Calu3 (cell line): ENCODE results near the gene HOXC10. TPM values are rescaled to one million over a fixed set of nuclear protein-coding genes. Genes with fewer than 3 reads are reported as not detected.

Experiments
- BruUV-seq: library from RNA; stranded (reverse); fragments of 400-500 nt; replicated peaks from 2 replicates; lab custom pipeline; 2021; lab: Mats Ljungman, UMichigan
- CTCF ChIA-PET: fragments of 300-600 bp; sonication (Branson Sonifier 250); formaldehyde crosslinking; loops from one replicate; lab custom pipeline; 2022; ENCODE audit warnings: antibody characterized with exemption; lab: Charles Lee
- DNase-seq: peaks from one replicate; pipeline ENCODE4 v3.0.0; 2022
- H3K27ac Mint-ChIP-seq: one replicate; pipeline ENCODE4 v1.8.0; 2022; ENCODE audit warnings: mixed read lengths; ENCODE audit not compliant: unreplicated experiment
- H3K27me3 Mint-ChIP-seq: one replicate; pipeline ENCODE4 v1.8.0; 2022; ENCODE audit warnings: mixed read lengths; ENCODE audit not compliant: unreplicated experiment
- H3K36me3 Mint-ChIP-seq: one replicate; pipeline ENCODE4 v1.8.0; 2022; ENCODE audit warnings: mild to moderate bottlenecking, moderate library complexity, mixed read lengths; ENCODE audit not compliant: insufficient read depth, unreplicated experiment
- H3K4me1 Mint-ChIP-seq: one replicate; pipeline ENCODE4 v1.8.0; 2022; ENCODE audit warnings: mild to moderate bottlenecking, low read depth, mixed read lengths; ENCODE audit not compliant: unreplicated experiment
- H3K4me3 Mint-ChIP-seq: one replicate; pipeline ENCODE4 v1.8.0; 2022; ENCODE audit warnings: mild to moderate bottlenecking, low read depth, moderate library complexity, mixed read lengths; ENCODE audit not compliant: unreplicated experiment
- H3K9me3 Mint-ChIP-seq: one replicate; pipeline ENCODE4 v1.8.0; 2022; ENCODE audit warnings: low read depth, mixed read lengths; ENCODE audit not compliant: unreplicated experiment
- intact Hi-C: fragments of 100-400 bp; cut with micrococcal nuclease; formaldehyde crosslinking; loops from one replicate; pipeline ENCODE4 v1.10.0; 2022; ENCODE audit not compliant: unreplicated experiment
- total RNA-seq: library from RNA; stranded (reverse); gene quantifications from 2 replicates; pipeline ENCODE4 v1.2.3, GENCODE V29; 2022
- TF ChIP-seq, protein P1 (sequence below): fragments of 200-600 bp; IDR thresholded peaks from one replicate; pipeline ENCODE4 v1.8.0; 2022; ENCODE audit warnings: antibody characterized with exemption; ENCODE audit not compliant: unreplicated experiment

The HOXC10 gene
- total RNA-seq, 1 experiment from 2014 or later, result 0.71 TPM

DNA sequence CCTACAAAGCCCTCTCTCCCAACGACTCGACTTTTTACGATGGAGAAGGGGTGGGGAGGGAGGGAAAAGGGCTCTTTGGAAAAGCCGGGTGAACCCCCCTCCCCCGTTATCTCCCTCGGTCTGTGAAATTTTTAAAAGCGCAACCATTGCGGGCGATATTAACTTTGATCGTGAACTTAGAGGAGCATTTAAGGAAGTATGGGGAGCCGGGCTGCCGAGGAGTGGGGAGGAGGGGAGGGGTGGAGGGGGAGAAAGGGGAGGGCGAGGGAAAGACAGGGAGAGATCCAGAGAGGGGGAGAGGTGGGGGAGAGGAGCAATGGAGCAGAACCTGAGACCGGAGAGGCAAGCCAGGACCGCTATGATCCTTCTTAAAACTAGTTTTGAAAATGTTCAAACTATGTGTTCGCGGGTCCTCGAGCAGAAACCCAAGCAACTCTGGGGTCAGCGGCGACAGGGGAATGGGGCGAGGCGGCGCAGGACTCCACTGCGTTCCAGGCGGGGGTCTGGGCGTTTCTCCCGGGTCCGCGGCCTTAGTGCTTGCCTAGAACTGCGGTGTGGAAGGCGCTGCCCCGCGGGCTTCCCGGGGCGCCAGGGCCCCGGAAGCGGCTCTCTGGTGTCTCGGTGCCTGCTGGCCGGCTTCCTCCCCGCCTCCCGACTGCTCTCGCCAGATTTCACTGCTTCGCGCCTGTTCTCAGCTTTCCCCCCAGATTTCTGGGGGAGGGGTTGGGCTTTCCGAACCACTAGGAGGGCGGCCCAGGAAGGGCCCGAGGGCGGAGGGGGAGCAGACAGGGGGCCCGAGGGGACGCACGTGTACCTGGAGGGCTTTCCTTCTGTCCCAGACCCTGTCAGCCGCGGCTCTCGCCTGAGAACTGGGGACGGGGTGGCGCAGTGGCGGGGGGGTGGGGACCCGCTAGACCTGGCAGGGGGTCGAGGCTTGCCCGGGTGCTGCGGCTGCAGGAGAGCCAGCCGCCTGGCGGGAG is 10.6 kb upstream of the HOXC10 start, which contains the start of gene HOTAIR:
TSS of gene HOTAIR (minus strand) at position 871 of the 980 bp plus-strand sequence.
- H3K4me3 Mint-ChIP-seq, result peak within 1 kb of the TSS; percentile 58
- CTCF ChIA-PET, result interaction anchor here (0.6 kb wide), 1 partner anchor 231 kb away, joined by 4 read pairs; no protein-coding TSS in a partner anchor
- H3K4me1 Mint-ChIP-seq, result peaks cover 8% of the 10 kb centered on the region
- H3K27me3 Mint-ChIP-seq, result peaks cover 76% of the 10 kb centered on the region
- intact Hi-C loops, result no loop called here
- BruUV-seq, result no TSS peak
- peaks cover 8% of the 10 kb centered on the region for H3K36me3 Mint-ChIP-seq
- TF ChIP-seq, protein P1, sequence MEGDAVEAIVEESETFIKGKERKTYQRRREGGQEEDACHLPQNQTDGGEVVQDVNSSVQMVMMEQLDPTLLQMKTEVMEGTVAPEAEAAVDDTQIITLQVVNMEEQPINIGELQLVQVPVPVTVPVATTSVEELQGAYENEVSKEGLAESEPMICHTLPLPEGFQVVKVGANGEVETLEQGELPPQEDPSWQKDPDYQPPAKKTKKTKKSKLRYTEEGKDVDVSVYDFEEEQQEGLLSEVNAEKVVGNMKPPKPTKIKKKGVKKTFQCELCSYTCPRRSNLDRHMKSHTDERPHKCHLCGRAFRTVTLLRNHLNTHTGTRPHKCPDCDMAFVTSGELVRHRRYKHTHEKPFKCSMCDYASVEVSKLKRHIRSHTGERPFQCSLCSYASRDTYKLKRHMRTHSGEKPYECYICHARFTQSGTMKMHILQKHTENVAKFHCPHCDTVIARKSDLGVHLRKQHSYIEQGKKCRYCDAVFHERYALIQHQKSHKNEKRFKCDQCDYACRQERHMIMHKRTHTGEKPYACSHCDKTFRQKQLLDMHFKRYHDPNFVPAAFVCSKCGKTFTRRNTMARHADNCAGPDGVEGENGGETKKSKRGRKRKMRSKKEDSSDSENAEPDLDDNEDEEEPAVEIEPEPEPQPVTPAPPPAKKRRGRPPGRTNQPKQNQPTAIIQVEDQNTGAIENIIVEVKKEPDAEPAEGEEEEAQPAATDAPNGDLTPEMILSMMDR, result no peak
- H3K9me3 Mint-ChIP-seq, result no peaks in the 10 kb centered on the region
- no peak within 1 kb of the TSS for H3K27ac Mint-ChIP-seq
- DNase-seq, result no peak

DNA sequence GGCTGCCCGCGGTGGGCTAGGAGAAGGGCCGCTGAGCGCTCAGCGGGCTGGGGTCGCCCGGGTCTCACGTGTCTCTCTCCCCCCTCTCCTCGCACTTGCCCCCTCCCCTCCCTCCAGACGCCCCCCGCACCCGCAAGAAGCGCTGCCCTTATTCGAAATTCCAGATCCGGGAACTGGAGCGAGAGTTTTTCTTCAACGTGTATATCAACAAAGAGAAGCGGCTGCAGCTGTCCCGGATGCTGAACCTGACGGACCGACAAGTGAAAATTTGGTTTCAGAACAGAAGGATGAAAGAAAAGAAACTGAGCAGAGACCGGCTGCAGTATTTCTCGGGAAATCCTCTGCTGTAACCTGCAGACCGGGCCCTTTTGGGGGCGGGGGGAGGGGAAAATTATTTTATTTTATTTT is 9.9 kb upstream of the HOXC10 start:
- DNase-seq, result no peak
- peaks cover 76% of the 10 kb centered on the region for H3K27me3 Mint-ChIP-seq
- peaks cover 8% of the 10 kb centered on the region for H3K36me3 Mint-ChIP-seq
- intact Hi-C loops, result no loop called here
- peaks cover 8% of the 10 kb centered on the region for H3K4me1 Mint-ChIP-seq
- TF ChIP-seq, protein P1, result no peak
- no peak overlapping the region for H3K4me3 Mint-ChIP-seq
- BruUV-seq, result no TSS peak
- H3K9me3 Mint-ChIP-seq, result no peaks in the 10 kb centered on the region
- H3K27ac Mint-ChIP-seq, result no peak overlapping the region
- CTCF ChIA-PET, result no interaction called here

DNA sequence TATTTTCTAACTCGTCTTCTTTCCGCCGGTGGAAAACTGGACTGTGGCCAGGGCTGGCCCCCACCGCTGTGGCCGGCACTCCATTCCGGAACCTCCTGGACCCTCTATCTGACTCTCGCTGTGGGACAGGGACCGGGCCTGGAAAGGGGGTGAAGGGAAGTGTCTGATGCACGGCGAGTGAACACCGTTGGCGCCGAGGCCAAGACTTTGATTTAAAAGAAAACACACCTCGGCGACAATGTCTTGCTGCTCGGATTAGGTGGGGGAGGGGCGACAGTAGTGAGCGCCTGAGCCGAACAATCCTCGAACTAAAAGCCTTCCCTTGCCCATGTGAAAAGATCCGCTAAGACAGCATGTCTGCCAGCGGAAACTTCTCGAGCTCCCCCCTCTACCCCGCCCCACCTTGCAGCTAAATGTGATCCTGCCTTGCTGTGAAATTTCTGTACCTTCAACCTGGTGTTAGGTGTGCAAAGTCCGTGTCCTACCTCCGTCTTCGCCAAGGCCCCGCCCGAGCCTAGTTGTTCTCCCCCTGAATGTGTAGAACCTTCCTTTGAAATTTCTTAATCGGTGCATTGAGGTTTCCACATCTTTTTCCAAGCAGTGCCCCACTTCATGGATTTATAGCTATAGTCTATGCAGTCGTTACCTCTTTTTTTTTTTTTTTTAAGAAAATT is 9.3 kb upstream of the HOXC10 start:
- H3K9me3 Mint-ChIP-seq, result no peaks in the 10 kb centered on the region
- H3K4me1 Mint-ChIP-seq, result peaks cover 8% of the 10 kb centered on the region
- peaks cover 76% of the 10 kb centered on the region for H3K27me3 Mint-ChIP-seq
- DNase-seq, result no peak
- TF ChIP-seq, protein P1, result no peak
- intact Hi-C loops, result no loop called here
- peaks cover 8% of the 10 kb centered on the region for H3K36me3 Mint-ChIP-seq
- no peak overlapping the region for H3K27ac Mint-ChIP-seq
- no peak overlapping the region for H3K4me3 Mint-ChIP-seq
- CTCF ChIA-PET, result interaction anchor here (1.3 kb wide), 1 partner anchor 9 kb away, joined by 3 read pairs; the partner anchor contains the start of gene HOXC10
- no TSS peak for BruUV-seq

DNA sequence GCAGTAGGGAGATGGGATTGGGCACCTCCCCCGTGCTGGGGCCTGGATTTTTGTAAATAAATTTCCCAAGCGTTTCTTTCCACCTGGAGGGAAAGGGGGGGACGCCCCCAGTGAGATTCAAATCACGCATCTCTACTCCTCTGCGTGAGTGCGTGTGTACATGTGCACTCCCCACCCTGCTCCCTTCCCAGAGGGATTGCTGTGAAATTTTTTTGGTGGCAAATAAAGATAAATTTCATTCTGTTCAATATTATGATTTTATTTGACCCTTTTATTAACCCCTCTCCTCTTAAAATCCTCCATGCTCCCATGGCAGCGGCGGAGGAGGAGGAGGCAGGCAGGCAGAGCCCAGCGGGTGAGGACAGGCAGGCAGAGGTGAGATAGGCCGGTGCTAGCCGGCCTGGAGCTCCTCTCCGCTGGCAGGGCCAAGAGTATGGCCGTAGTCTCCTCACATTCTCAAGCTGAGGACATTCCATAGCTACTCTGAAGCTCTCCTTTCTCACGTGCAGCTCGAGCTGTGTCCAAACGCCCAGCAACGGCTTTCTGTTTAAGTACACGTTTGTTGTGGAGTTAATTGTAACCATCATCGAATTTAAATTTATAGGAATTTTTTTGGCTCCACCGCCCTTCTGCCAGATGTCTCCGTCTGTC is 8.6 kb upstream of the HOXC10 start:
- TF ChIP-seq, protein P1, result no peak
- Mint-ChIP-seq H3K27me3 (peaks cover 76% of the 10 kb centered on the region), H3K36me3 (peaks cover 8% of the 10 kb centered on the region), H3K9me3 (no peaks in the 10 kb centered on the region), H3K4me1 (peaks cover 8% of the 10 kb centered on the region), H3K4me3 (no peak overlapping the region), H3K27ac (no peak overlapping the region)
- no peak for DNase-seq
- intact Hi-C loops, result no loop called here
- CTCF ChIA-PET, result interaction anchor here (1.3 kb wide), 1 partner anchor 9 kb away, joined by 3 read pairs; the partner anchor contains the start of gene HOXC10
- no TSS peak for BruUV-seq
